ENCODE results near the gene REV3L. TPM values are rescaled to one million over a fixed set of nuclear protein-coding genes. Genes with fewer than 3 reads are reported as not detected.

The REV3L gene
- total RNA-seq, 1 experiment from 2014 or later = 5.3 TPM

- Mint-ChIP-seq H3K4me3 (no peak overlapping the region), H3K36me3 (ENCODE audit: insufficient read depth in 1 of 3, low read depth in 3 of 3) (no peaks in the 10 kb centered on the region; a peak in 1 of 7 replicates), H3K27me3 (ENCODE audit: low read depth) (no peaks in the 10 kb centered on the region), H3K4me1 (no peaks in the 10 kb centered on the region), H3K27ac (no peak overlapping the region), H3K9me3 (no peaks in the 10 kb centered on the region)
- H3K56ac ChIP-seq (ENCODE audit: insufficient read length, low read depth, low read length) = no peak overlapping the region
- no peak overlapping the region for H2BK20ac ChIP-seq (ENCODE audit: low read depth, low read length, poor library complexity, severe bottlenecking)
- H3K79me2 ChIP-seq (ENCODE audit: insufficient read depth, low read length) = no peaks in the 10 kb centered on the region
- H3K23me2 ChIP-seq (ENCODE audit: insufficient read length, low read depth, low read length, poor library complexity, severe bottlenecking) = no peaks in the 10 kb centered on the region
- H3K9me3 ChIP-seq (ENCODE audit: control insufficient read depth, low read depth, low read length) = no peaks in the 10 kb centered on the region
- H4K91ac ChIP-seq (ENCODE audit: insufficient read length, low read depth, low read length) = no peak overlapping the region
- no peak overlapping the region for H3K9ac ChIP-seq (ENCODE audit: extremely low read depth, insufficient read length, low read length)
- TF ChIP-seq CTCF (conservative IDR thresholded peaks at IDR 0.05) = no peak
- no peaks in the 10 kb centered on the region for H3K4me1 ChIP-seq (ENCODE audit: insufficient read depth, low read length)
- H3K79me1 ChIP-seq (ENCODE audit: insufficient read depth, low read depth, low read length, poor library complexity, severe bottlenecking) = no peaks in the 10 kb centered on the region
- no peak overlapping the region for H4K5ac ChIP-seq (ENCODE audit: insufficient read length, low read depth, low read length)
- H3K18ac ChIP-seq (ENCODE audit: insufficient read length, low read depth, low read length) = no peak overlapping the region
- no peak for DNase-seq
- H2BK15ac ChIP-seq (ENCODE audit: low read depth, low read length) = no peak overlapping the region
- H3K4ac ChIP-seq (ENCODE audit: low read depth, low read length) = no peak overlapping the region
- H2BK120ac ChIP-seq (ENCODE audit: low read depth, low read length, poor library complexity, severe bottlenecking) = no peak overlapping the region
- H3K27ac ChIP-seq (ENCODE audit: insufficient read length, low read depth, low read length) = no peak overlapping the region
- H4K8ac ChIP-seq (replicated peaks; ENCODE audit: insufficient read length, low read depth, low read length) = no peak overlapping the region
- no peak overlapping the region for H2BK12ac ChIP-seq (ENCODE audit: insufficient read length, low read depth, low read length)
- no peak overlapping the region for H3K23ac ChIP-seq (ENCODE audit: insufficient read length, low read depth, low read length)
- peaks cover 2% of the 10 kb centered on the region for H4K20me1 ChIP-seq (ENCODE audit: control insufficient read depth, insufficient read depth, insufficient read length)
- H3K27me3 ChIP-seq (ENCODE audit: insufficient read depth, low read length) = no peaks in the 10 kb centered on the region
- no peak overlapping the region for H3K4me2 ChIP-seq (ENCODE audit: insufficient read depth, insufficient read length, low read length)
- no peak overlapping the region for H3K14ac ChIP-seq (ENCODE audit: insufficient read depth, low read length)
- H2AK5ac ChIP-seq (ENCODE audit: insufficient read length, low read length) = no peak overlapping the region
- no peak overlapping the region for H2BK5ac ChIP-seq (ENCODE audit: insufficient read length, low read length)
- H2AFZ ChIP-seq (ENCODE audit: low read length) = no peak overlapping the region
- H3T11ph ChIP-seq (ENCODE audit: low read length) = no peak overlapping the region
Observed at GRCh38 chr6:111379302-111379701, 103.7 kb downstream of the REV3L start.

Measured in H9 (cell line).